ENCODE measurements around the gene RLBP1. TPM values are rescaled to one million over a fixed set of nuclear protein-coding genes. Genes with fewer than 3 reads are reported as not detected.

RLBP1 gene
- polyA plus RNA-seq, 1 donor from 2014 or later: 0.16 TPM

DNA sequence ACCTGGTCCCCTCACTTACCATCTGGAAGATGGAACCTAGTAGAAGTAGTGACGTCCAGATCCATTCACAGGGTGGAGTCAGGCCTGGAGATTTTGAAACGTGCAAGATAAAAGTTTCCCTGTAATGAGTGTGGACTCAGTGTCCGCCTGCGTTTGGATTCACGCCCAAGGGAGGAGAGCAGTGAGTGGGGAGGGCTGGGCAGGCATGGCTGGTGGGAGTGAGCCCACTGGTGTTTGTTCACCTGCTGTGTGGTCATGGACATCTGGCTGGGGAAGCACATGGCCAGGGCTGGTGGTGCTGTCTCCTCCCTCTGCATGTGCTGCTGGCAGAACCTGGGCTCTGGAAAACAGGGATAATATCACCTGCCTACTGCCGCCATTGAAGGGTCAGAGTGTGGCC is 37.0 kb downstream of the RLBP1 start:
- Histone ChIP-seq H3K27me3 (ENCODE audit: insufficient read depth, low read depth, low read length) (no peaks in the 10 kb centered on the region), H2AFZ (ENCODE audit: low read depth, low read length) (no peak overlapping the region), H3K4me2 (ENCODE audit: low read length) (no peak overlapping the region), H3K36me3 (ENCODE audit: insufficient read depth, low read length) (no peaks in the 10 kb centered on the region), H3K9ac (ENCODE audit: low read length) (no peak overlapping the region), H3K79me2 (replicated peaks; ENCODE audit: insufficient read depth, low read length) (no peaks in the 10 kb centered on the region), H3K4me3 (ENCODE audit: low read length) (no peak overlapping the region), H4K20me1 (ENCODE audit: insufficient read depth) (no peaks in the 10 kb centered on the region), H3F3A (ENCODE audit: insufficient read depth, low read length, poor library complexity, severe bottlenecking) (no peaks in the 10 kb centered on the region), H3K9me3 (ENCODE audit: low read length) (no peaks in the 10 kb centered on the region), H3K9me2 (ENCODE audit: insufficient read depth, low read length) (no peaks in the 10 kb centered on the region), H3K27ac (ENCODE audit: low read length) (no peak overlapping the region)
- TF ChIP-seq, protein P1, sequence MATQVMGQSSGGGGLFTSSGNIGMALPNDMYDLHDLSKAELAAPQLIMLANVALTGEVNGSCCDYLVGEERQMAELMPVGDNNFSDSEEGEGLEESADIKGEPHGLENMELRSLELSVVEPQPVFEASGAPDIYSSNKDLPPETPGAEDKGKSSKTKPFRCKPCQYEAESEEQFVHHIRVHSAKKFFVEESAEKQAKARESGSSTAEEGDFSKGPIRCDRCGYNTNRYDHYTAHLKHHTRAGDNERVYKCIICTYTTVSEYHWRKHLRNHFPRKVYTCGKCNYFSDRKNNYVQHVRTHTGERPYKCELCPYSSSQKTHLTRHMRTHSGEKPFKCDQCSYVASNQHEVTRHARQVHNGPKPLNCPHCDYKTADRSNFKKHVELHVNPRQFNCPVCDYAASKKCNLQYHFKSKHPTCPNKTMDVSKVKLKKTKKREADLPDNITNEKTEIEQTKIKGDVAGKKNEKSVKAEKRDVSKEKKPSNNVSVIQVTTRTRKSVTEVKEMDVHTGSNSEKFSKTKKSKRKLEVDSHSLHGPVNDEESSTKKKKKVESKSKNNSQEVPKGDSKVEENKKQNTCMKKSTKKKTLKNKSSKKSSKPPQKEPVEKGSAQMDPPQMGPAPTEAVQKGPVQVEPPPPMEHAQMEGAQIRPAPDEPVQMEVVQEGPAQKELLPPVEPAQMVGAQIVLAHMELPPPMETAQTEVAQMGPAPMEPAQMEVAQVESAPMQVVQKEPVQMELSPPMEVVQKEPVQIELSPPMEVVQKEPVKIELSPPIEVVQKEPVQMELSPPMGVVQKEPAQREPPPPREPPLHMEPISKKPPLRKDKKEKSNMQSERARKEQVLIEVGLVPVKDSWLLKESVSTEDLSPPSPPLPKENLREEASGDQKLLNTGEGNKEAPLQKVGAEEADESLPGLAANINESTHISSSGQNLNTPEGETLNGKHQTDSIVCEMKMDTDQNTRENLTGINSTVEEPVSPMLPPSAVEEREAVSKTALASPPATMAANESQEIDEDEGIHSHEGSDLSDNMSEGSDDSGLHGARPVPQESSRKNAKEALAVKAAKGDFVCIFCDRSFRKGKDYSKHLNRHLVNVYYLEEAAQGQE (IDR thresholded peaks at IDR 0.05; ENCODE audit: borderline replicate concordance): no peak
- TF ChIP-seq EP300 (conservative IDR thresholded peaks at IDR 0.05; ENCODE audit: poor library complexity, severe bottlenecking) (no peak), TAF1 (IDR thresholded peaks at IDR 0.05; ENCODE audit: low read depth) (no peak), MXI1 (conservative IDR thresholded peaks at IDR 0.05; ENCODE audit: poor library complexity, severe bottlenecking) (no peak), RAD21 (conservative IDR thresholded peaks at IDR 0.05) (no peak), SMC3 (conservative IDR thresholded peaks at IDR 0.05; ENCODE audit: poor library complexity) (no peak), POLR2AphosphoS5 (IDR thresholded peaks at IDR 0.05) (no peak)
- TF ChIP-seq, protein P2, sequence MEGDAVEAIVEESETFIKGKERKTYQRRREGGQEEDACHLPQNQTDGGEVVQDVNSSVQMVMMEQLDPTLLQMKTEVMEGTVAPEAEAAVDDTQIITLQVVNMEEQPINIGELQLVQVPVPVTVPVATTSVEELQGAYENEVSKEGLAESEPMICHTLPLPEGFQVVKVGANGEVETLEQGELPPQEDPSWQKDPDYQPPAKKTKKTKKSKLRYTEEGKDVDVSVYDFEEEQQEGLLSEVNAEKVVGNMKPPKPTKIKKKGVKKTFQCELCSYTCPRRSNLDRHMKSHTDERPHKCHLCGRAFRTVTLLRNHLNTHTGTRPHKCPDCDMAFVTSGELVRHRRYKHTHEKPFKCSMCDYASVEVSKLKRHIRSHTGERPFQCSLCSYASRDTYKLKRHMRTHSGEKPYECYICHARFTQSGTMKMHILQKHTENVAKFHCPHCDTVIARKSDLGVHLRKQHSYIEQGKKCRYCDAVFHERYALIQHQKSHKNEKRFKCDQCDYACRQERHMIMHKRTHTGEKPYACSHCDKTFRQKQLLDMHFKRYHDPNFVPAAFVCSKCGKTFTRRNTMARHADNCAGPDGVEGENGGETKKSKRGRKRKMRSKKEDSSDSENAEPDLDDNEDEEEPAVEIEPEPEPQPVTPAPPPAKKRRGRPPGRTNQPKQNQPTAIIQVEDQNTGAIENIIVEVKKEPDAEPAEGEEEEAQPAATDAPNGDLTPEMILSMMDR (IDR thresholded peaks at IDR 0.05; ENCODE audit: poor library complexity, severe bottlenecking): no peak

DNA sequence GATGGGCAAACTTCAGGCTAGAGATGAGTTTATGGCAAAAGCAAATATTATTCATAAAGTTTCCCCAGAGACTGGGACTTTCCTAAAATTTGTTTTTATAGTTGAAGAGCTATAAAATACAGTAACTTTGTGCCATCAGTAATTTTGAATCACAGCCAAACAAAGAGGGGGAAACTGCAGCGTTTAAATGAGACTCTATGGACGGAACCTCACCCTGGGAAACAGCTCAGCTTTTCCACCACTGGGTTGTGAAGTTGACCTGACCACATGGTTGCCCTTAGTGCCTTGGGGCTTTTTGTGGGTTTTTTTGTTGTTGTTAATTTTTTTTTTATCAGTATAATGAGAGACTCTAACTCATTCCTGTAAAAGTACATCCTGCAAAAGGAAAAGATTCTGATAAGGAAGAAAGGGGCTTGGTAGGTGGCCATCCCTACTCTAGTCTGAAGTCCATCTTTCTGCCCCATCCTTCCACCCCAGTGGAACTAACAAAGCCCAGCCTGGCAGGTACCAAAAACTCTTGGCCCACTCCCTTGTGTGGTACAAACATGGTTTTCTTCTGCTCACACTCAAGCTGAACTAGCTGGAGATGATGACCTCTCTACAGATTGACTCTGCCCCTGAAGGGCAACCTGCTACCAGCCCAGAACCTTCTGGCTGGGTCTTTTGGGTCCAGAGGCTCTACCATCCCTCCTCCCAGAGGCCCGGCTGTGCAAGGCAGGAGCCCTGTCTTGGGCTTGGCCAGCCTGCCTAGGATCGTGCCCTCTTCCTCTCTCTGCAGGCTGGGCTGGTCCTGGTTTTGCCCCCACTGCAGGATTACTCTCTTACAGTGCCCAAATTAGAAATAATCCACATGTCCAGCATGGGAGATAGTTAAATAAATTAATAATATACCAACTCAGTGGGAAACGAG is 41.2 kb downstream of the RLBP1 start:
- Histone ChIP-seq H3K4me3 (ENCODE audit: low read length) (no peak overlapping the region), H4K20me1 (ENCODE audit: insufficient read depth) (no peaks in the 10 kb centered on the region)
- TF ChIP-seq POLR2AphosphoS5 (IDR thresholded peaks at IDR 0.05) (no peak), MXI1 (conservative IDR thresholded peaks at IDR 0.05; ENCODE audit: poor library complexity, severe bottlenecking) (no peak), SMC3 (conservative IDR thresholded peaks at IDR 0.05; ENCODE audit: poor library complexity) (no peak), RAD21 (conservative IDR thresholded peaks at IDR 0.05) (no peak), EZH2 (IDR thresholded peaks at IDR 0.05; ENCODE audit: borderline replicate concordance, insufficient read depth, low read length, poor library complexity, severe bottlenecking) (no peak), EP300 (conservative IDR thresholded peaks at IDR 0.05; ENCODE audit: poor library complexity, severe bottlenecking) (no peak), TAF1 (IDR thresholded peaks at IDR 0.05; ENCODE audit: low read depth) (no peak)
- TF ChIP-seq, protein P1 (IDR thresholded peaks at IDR 0.05; ENCODE audit: borderline replicate concordance): no peak
- TF ChIP-seq, protein P2 (IDR thresholded peaks at IDR 0.05; ENCODE audit: poor library complexity, severe bottlenecking): no peak

More for the DNA sequence above, 41.2 kb downstream of the RLBP1 start:
- H3K9me2 ChIP-seq (ENCODE audit: insufficient read depth, low read length): no peaks in the 10 kb centered on the region
- no peak overlapping the region for H3K9ac ChIP-seq (ENCODE audit: low read length)
- H3F3A ChIP-seq (ENCODE audit: insufficient read depth, low read length, poor library complexity, severe bottlenecking): no peaks in the 10 kb centered on the region
- H3K79me2 ChIP-seq (replicated peaks; ENCODE audit: insufficient read depth, low read length): no peaks in the 10 kb centered on the region
- no peaks in the 10 kb centered on the region for H3K9me3 ChIP-seq (ENCODE audit: low read length)
- H3K4me2 ChIP-seq (ENCODE audit: low read length): no peak overlapping the region
- no peaks in the 10 kb centered on the region for H3K27me3 ChIP-seq (ENCODE audit: insufficient read depth, low read depth, low read length)
- H2AFZ ChIP-seq (ENCODE audit: low read depth, low read length): no peak overlapping the region
- H3K36me3 ChIP-seq (ENCODE audit: insufficient read depth, low read length): peaks cover 10% of the 10 kb centered on the region
- H3K27ac ChIP-seq (ENCODE audit: low read length): no peak overlapping the region

Data from neural cell (in vitro differentiated cells).